Islet precursor cell (in vitro differentiated cells): Measurements from ENCODE around the gene VASH1.
"Not testable (repeated sequence)": the region's sequence is repeated elsewhere in the genome, so short reads cannot be mapped to it uniquely, and the experiment has no call there.

Source experiments
- DNase-seq: peaks from one replicate; pipeline ENCODE4 v3.0.0-alpha.2; 2018

Gene VASH1

GRCh38 chr14:76761136-76761959 lies at the start of gene VASH1:
Gene VASH1, plus strand, starts transcription at chr14:76761468. Its CDS starts 1,354 bp downstream, at chr14:76762822.
- DNase-seq, result peak; percentile 88

GRCh38 chr14:76713121-76713520 lies 48.1 kb upstream of the VASH1 start:
- DNase-seq, result peak; percentile 44

DNA sequence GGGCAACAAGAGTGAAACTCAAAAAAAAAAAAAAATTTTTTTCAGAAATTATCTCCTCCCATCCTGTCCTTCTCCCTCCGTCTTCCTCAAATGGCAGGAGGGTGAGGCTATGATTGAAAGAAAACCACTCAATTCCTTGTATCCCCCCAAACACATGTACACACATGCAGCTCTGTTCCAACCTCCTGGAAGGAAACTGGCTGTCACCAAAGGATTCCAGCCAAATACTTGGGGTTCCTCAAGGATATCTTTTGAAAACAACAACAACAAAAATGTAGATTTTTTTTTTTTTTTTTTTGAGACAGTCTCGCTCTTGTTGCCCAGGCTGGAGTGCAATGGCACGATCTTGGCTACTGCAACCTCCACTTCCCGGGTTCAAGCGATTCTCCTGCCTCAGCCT lies 46.8 kb upstream of the VASH1 start:
- DNase-seq, result peak; percentile 8

DNA sequence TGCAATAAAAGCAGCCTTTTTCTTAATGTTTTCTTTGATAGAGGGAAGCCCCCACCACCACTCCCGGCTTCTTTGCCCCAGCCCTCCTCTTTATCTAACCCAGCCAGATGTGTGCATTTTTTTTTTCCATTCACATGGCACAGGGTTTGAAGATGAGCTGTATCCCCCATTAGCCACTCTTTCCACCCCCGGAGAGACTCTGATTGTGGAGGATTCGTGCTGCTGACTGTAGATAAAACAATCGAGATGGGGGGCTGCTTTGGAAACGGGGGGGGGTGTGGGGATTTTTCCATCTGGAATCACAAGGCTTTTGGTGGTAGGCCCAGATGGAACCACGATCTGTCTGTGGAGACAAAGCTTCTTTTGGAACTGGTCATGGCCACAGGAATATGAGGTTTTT lies 46.2 kb upstream of the VASH1 start:
- peak; percentile 5 for DNase-seq

GRCh38 chr14:76715511-76716081 lies 45.7 kb upstream of the VASH1 start:
- peak; percentile 42 for DNase-seq

DNA sequence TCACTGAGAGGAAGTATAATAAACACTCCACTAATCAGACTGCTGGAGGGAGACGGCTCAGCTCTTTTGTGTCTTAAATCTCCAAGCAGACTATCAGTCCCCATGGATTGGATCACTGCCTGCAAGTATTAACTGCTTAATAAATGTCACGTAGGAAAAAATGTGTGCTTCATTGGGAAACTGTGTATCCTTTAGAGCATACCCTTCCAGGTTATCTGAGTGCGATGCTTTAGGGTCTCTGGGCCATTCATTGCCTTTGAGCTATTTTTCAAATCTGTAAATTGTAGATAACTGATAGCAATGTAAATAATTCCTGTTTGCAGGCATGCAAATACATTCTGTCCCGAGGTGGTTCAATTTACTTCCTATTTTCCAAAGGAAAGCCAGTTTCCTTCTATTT lies 45.0 kb upstream of the VASH1 start:
- no peak for DNase-seq

DNA sequence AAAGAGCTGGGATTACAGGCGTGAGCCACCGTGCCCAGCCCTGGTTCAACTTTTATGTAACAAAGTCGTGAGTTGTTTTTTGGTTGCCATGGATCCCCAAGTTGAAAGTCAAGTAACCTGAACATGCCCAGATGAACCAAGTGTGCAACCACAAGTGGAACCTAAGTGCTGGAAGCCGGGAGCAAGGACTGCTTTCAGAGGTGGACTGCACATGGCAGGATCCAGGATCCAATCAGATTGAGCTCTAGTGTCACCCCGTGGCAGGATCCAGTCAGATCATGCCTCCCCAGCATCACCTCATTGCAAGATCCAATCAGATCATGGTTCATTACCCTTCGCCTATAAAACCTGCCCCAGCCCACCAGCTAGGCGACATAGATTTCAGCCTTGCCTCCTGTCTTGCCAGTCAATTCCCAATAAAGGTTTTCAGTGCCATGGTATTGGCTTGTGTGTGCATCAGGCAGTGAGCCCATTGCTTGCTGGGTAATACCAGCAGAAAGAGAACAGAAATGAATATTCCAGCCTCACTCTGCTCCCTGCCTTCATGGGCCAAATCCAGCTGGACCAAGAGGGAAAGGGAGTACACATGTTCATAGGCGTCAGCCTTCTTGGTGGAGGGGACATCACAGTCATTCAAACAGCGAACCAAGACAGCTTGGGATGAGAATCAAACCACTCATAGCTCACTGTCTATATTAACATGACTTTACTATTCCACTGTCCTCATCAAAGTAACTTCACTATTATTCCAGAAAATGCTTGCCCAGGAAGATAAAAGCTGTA lies 43.6 kb upstream of the VASH1 start:
- DNase-seq, result no peak

GRCh38 chr14:76718306-76719040 lies 42.8 kb upstream of the VASH1 start:
- DNase-seq, result no peak

- no peak for DNase-seq
Observed at GRCh38 chr14:76719666-76720065, 41.6 kb upstream of the VASH1 start.

GRCh38 chr14:76720382-76720813 lies 40.9 kb upstream of the VASH1 start:
- DNase-seq, result peak; percentile 64

DNA sequence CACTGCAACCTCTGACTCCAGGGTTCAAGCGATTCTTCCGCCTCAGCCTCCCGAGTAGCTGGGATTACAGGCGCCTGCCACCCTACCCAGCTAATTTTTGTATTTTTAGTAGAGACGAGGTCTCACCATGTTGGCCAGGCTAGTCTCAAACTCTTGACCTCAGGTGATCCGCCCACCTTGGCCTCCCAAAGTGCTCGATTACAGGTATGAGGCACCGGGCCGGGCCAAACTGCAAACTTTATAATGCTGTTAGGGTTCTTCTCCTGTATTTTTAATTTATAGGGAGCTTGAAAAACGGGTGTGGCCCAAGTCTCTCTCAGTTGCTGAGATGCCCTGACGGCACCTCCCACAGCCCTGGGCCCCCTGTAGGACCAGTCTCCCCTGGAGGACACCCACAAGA lies 39.8 kb upstream of the VASH1 start:
- DNase-seq, result not testable (repeated sequence)

GRCh38 chr14:76724651-76725550 lies 36.4 kb upstream of the VASH1 start:
- no peak for DNase-seq

DNA sequence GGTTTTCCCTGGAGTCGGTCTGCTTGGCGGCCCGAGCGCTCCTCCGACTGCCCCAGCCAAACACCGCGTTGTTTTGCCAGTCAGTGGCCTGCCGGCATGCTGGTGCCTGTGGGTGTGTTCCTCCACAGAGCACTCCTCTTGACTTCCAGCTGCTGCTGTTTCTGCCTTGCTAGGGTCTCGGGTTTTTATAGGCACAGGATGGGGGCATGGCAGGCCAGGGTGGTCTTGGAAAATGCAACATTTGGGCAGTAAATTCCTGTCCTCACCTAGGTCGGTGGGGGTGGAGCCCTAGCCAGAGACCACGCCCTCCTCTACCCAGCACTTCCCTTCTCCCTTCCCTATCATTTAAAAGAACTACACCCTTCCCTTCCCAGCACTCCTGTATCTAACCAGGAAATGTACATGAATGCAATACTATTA lies 34.7 kb upstream of the VASH1 start:
- DNase-seq, result no peak

DNA sequence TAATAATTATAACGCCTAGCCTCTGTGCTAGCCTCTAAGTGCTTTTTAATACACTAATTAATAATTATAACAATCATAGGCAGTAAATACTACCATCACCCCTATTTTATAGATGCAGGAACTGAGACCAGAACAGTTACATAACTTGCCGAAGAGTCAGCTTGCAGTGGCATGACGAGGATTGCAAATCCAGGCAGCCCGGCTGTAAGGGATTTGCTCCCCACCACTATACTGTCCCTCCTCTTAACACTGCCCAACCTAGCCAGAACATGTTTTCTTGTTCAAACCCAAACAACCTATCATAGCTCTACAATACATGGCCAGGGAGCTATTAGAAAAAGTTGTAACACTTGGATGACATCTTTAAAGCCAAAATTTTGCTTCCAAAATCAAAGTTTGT lies 33.9 kb upstream of the VASH1 start:
- no peak for DNase-seq

GRCh38 chr14:76727901-76728300 lies 33.4 kb upstream of the VASH1 start:
- DNase-seq, result no peak

GRCh38 chr14:76729258-76729657 lies 32.0 kb upstream of the VASH1 start:
- no peak for DNase-seq

DNA sequence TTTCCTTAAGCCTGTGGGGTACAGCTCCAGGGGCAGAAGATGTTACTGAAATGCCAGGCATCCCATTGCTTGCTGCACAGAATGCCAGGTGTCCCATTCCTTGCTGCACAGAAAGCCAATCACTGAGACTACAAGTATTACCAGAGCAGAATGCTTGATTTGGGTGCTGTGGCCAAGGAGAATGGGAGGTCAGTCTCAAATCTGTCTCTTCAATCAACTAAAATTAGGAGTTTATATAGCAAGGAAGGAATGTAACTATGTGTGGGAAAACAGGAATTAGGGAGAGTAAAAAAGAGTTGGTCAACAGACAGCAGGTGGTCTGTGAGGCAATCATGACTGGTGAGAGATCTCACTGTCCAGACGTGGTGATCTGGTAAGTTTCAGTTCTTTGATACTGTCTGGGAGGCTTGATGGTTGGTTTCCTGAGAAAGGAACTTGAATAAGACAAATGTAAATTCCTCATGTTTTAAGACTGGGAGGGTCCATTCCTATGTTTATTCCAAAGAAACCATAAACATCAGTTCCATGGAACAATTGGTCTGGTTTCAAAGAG lies 31.2 kb upstream of the VASH1 start:
- DNase-seq, result no peak

DNA sequence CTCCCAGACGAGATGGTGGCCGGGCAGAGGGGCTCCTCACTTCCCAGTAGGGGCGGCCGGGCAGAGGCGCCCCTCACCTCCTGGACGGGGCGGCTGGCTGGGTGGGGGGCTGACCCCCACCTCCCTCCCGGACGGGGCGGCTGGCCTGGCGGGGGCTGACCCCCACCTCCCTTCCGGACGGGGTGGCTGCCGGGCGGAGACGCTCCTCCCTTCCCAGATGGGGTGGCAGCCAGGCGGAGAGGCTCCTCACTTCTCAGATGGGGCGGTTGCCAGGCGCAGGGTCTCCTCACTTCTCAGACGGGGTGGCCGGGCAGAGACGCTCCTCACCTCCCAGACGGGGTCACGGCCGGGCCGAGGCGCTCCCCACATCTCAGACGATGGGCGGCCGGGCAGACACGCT lies 26.8 kb upstream of the VASH1 start:
- DNase-seq, result not testable (repeated sequence)

GRCh38 chr14:76736514-76736913 lies 24.8 kb upstream of the VASH1 start:
- no peak for DNase-seq

DNA sequence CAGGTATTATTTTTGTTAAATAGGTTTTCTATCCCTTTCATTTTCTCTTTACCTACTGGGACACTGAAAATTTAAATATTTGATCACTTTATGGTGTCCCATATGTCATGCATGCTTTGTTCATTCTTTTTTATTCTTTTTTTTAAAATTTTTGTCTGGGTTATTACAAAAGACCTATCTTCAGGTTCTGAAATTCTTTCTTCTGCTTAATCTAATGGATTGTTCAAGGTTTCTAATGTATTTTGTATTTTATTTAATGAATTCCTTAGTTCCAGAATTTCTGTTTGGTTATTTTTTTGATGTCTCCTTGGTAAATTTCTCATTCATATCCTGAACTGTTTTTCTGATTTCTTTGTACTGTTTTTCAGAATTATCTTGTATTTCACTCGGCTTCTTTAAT lies 20.2 kb upstream of the VASH1 start:
- no peak for DNase-seq

- no peak for DNase-seq
Observed at GRCh38 chr14:76742185-76742584, 19.1 kb upstream of the VASH1 start.

DNA sequence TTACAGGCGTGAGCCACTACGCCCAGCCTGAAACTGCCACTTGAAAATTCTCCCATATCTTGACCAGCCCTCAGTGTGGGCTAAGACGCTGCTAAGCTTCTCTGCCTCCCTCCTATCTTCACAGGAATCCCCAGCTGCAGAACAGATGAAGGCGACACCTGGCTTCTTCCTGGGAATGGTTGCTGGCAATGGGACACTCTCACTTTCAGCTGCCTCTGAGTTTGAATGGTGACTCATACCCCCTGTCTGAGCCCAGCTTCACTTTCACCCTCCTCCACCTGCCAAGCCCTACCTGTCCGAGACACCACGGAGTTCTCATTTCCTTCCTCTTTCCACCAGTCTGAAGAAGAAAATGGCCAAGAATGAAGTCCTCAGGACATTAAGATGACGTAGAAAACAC lies 18.3 kb upstream of the VASH1 start:
- no peak for DNase-seq
